Measurements from ENCODE around the gene CA4.
"Not testable (repeated sequence)": the region's sequence is repeated elsewhere in the genome, so short reads cannot be mapped to it uniquely, and the experiment has no call there.

CA4 gene

GRCh38 chr17:60156746-60157145 is 7.0 kb downstream of the CA4 start:
- DNase-seq: no peak

- DNase-seq: no peak
Measured at GRCh38 chr17:60157487-60158040, 7.8 kb downstream of the CA4 start.

DNA sequence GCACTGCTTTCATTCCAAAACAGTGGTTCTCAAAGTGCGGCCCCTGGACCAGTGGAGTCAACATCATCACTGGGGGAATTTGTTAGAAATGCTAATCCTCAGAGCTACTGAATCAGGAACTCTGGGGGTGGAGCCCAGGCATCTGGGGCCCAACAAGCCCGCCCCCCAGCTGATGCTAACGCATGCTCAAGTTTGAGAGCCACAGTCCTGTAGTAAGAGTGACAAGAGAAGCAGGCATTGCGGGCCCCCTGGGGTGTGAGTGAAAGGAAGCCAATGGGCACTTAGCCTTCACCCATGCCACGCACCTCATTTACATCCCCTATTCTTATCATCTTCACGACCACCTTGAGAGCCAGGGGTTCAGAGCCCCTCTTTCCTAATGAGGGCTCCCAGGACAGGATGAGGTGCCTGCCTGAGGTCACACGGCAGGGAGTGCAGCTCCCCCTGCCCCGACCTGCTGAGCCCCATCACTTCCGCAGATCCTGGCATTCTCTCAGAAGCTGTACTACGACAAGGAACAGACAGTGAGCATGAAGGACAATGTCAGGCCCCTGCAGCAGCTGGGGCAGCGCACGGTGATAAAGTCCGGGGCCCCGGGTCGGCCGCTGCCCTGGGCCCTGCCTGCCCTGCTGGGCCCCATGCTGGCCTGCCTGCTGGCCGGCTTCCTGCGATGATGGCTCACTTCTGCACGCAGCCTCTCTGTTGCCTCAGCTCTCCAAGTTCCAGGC is 9.1 kb downstream of the CA4 start:
- DNase-seq: no peak

DNA sequence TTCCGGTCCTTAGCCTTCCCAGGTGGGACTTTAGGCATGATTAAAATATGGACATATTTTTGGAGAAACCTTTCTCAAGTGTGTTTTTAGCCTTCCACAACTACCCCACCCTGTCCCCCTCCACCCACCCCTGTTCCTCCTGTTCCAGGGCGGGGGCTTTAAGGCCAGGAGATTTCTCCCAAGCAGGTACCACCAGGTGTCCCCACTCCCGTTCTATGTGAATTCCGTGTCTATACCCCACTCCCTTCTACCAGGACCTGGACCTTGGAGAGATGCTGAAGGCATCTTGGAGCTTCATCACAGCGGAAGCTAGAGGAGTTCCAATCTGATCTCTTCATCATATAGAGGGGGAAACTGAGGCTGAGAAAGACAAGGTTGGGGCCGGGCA is 9.7 kb downstream of the CA4 start:
- DNase-seq: no peak

GRCh38 chr17:60160829-60161501 is 11.2 kb downstream of the CA4 start:
- no peak for DNase-seq

- peak in 2 of 3 experiments; percentile 37 to 63 for DNase-seq
Measured at GRCh38 chr17:60161598-60162330, 12.0 kb downstream of the CA4 start.

- no peak for DNase-seq
Measured at GRCh38 chr17:60163108-60163784, 13.5 kb downstream of the CA4 start.

- DNase-seq: no peak
Measured at GRCh38 chr17:60164164-60164563, 14.4 kb downstream of the CA4 start.

DNA sequence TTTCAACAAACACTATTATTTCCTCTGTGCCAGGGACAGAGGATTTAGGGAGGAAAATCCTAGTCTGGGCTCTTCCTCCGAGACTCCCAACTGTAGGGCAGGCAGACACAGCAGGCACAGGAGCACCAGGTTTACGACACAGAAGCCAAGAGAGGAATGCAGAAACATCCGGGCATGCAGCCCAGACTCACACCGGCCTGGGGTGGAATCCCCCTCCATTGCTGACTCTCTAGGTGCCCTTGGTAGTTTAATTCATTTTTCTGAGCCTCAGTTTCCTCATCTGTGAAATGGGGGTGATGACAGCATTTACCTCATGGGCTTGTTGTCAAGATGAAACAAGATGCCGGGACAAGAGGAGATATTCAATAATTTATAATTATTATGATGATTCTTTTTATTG is 14.9 kb downstream of the CA4 start:
- DNase-seq: no peak

GRCh38 chr17:60165223-60165622 is 15.4 kb downstream of the CA4 start:
- DNase-seq: no peak

- DNase-seq: no peak
Measured at GRCh38 chr17:60165971-60166370, 16.2 kb downstream of the CA4 start.

- DNase-seq: no peak
Measured at GRCh38 chr17:60167065-60167741, 17.4 kb downstream of the CA4 start.

- no peak for DNase-seq
Measured at GRCh38 chr17:60168654-60169053, 18.9 kb downstream of the CA4 start.

- DNase-seq: peak in 1 of 3 experiments; percentile 40
Measured at GRCh38 chr17:60169921-60170817, 20.4 kb downstream of the CA4 start.

DNA sequence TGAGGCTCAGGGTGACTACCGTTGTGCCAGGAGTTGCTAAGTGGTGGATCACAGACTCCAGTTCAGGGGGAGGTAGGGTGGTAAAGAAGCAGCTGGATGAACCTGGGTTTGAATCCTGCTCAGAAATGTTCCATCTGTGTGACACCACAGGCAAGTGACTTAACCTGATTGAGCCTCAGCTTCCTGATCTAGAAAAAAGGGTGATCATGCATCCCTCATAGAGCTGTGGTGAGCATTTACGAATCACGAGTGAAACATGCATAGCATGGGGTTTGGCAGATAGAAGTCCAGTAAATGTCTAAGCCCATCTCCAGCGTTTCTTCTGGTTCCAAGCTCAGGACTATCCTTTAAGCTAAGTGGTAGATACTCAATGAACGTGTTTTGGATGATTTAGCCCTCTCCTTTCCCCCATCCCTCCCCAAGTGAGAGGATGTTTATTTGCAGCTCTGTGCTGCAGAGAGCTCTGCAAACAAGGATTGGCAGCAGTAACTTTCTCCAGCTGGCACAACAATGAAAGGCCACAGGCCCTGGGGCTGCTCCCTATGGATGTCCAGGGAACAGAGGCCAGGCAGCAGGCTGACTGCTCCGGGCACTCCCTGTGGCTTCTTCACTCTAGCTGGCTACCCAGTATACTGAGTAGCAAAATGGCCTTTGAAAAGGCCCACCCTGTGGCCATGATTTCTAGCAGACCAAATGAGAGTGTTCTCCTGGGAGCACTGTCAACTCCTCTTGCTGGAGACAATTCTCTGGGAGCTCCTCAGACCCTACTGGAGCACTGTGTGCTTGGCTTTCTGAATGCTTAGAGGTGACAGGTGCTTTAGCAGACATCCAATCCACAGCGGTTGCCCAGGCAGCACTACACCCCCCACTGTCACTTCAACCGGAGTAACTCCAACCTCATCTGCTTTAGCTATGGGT is 21.3 kb downstream of the CA4 start:
- DNase-seq: peak; percentile 55 to 90 (median 83)

DNA sequence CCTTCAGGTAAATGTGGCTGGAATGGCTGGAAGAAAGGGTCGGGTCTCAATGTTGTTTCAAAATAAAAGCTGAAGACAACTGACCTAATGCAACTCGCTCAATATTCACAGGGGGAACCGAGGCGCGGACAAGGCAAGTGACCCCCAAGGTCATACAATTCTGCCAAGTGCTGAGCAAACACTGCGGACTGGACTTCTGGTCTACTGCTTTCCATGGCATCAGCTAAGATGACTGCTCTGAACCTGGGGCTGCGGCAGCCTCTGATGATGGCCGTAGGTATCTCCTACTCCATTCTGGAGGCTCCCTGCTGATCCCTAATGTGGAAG is 21.9 kb downstream of the CA4 start:
- DNase-seq: no peak

- peak in 1 of 3 experiments; percentile 42 for DNase-seq
Measured at GRCh38 chr17:60173304-60173819, 23.6 kb downstream of the CA4 start.

DNA sequence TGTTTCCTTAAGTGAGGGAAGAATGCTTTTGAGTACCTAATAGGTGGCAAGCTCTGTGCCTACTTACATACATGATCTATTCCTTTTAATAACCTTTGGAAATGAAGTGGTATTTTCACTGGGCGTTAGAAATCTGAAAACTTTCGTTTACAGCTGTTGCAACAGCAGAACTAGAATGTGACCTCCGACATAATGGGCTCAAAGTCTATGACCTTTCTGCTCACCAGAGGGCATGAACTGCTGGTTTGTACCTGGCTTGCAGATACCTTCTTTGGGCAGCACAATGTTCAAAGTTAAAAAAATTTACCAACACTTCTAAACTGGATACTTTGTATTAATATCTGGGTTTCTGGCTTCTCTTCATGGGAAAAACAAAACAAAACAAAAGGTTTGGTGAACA is 24.3 kb downstream of the CA4 start:
- no peak for DNase-seq

GRCh38 chr17:60174767-60175166 is 25.0 kb downstream of the CA4 start:
- not testable (repeated sequence) for DNase-seq

GRCh38 chr17:60176763-60177162 is 27.0 kb downstream of the CA4 start:
- not testable (repeated sequence) for DNase-seq
